DOHH2 (cell line): ENCODE results near the gene TMEM255B.

Source experiments
- H3F3A ChIP-seq: fragments of 200-600 bp; sonication (generic), shearing (Covaris generic); 2 replicates; pipeline ENCODE4 v1.6.0; 2016; ENCODE audit warnings: antibody characterized with exemption, mild to moderate bottlenecking; ENCODE audit not compliant: control insufficient read depth, insufficient read depth
- H3K27ac ChIP-seq: fragments of 200-600 bp; sonication (generic); 2 replicates; pipeline ENCODE4 v1.5.1; 2014; ENCODE audit warnings: low read depth, mild to moderate bottlenecking, low read length, moderate library complexity
- H3K27me3 ChIP-seq: fragments of 200-600 bp; sonication (generic); 2 replicates; pipeline ENCODE4 v1.6.1; 2014; ENCODE audit warnings: mild to moderate bottlenecking, low read length, mixed read lengths; ENCODE audit not compliant: control insufficient read depth
- H3K36me3 ChIP-seq: fragments of 200-600 bp; sonication (generic); 2 replicates; pipeline ENCODE4 v1.6.1; 2014; ENCODE audit warnings: mild to moderate bottlenecking, low read length, moderate library complexity, mixed read lengths; ENCODE audit not compliant: control insufficient read depth
- H3K4me1 ChIP-seq: fragments of 200-600 bp; sonication (generic); 2 replicates; pipeline ENCODE4 v1.6.1; 2014; ENCODE audit warnings: mild to moderate bottlenecking, low read length, mixed read lengths; ENCODE audit not compliant: control insufficient read depth
- H3K4me2 ChIP-seq: fragments of 200-600 bp; sonication (generic); 2 replicates; pipeline ENCODE4 v1.6.0; 2014; ENCODE audit warnings: mild to moderate bottlenecking, low read length, moderate library complexity
- H3K4me3 ChIP-seq: fragments of 200-600 bp; sonication (generic); 2 replicates; pipeline ENCODE4 v1.5.1; 2014; ENCODE audit warnings: mild to moderate bottlenecking, low read length, mixed read lengths
- H3K79me2 ChIP-seq: fragments of 200-600 bp; sonication (generic); 2 replicates; pipeline ENCODE4 v1.6.1; 2014; ENCODE audit warnings: mild to moderate bottlenecking, low read length, mixed read lengths; ENCODE audit not compliant: control insufficient read depth
- H3K9me2 ChIP-seq: fragments of 200-600 bp; sonication (generic); replicated peaks from 2 replicates; pipeline ENCODE4 v1.6.1; 2014; ENCODE audit warnings: mild to moderate bottlenecking, low read length, mixed read lengths; ENCODE audit not compliant: control insufficient read depth
- H3K9me3 ChIP-seq: fragments of 200-600 bp; sonication (generic); 2 replicates; pipeline ENCODE4 v1.6.1; 2014; ENCODE audit warnings: antibody characterized with exemption, low read length, mixed read lengths; ENCODE audit not compliant: control insufficient read depth, insufficient read depth
- H4K20me1 ChIP-seq: fragments of 200-600 bp; sonication (generic); 2 replicates; pipeline ENCODE4 v1.6.0; 2014; ENCODE audit warnings: low read depth, mild to moderate bottlenecking, antibody characterized with exemption, low read length, moderate library complexity; ENCODE audit not compliant: control insufficient read depth, insufficient read depth
- EZH2phosphoT487 ChIP-seq: fragments of 200-600 bp; sonication (generic); IDR thresholded peaks from 2 replicates; pipeline ENCODE4 v1.6.1; 2017; ENCODE audit warnings: borderline replicate concordance, mild to moderate bottlenecking, antibody characterized with exemption, low read length, moderate library complexity, mixed read lengths
- TF ChIP-seq, protein P1 (sequence below): fragments of 200-600 bp; sonication (generic); IDR thresholded peaks from one replicate; pipeline ENCODE4 v1.5.1; 2014; ENCODE audit warnings: antibody characterized with exemption, mild to moderate bottlenecking, low read depth, low read length; ENCODE audit not compliant: poor library complexity, severe bottlenecking

TMEM255B gene

DNA sequence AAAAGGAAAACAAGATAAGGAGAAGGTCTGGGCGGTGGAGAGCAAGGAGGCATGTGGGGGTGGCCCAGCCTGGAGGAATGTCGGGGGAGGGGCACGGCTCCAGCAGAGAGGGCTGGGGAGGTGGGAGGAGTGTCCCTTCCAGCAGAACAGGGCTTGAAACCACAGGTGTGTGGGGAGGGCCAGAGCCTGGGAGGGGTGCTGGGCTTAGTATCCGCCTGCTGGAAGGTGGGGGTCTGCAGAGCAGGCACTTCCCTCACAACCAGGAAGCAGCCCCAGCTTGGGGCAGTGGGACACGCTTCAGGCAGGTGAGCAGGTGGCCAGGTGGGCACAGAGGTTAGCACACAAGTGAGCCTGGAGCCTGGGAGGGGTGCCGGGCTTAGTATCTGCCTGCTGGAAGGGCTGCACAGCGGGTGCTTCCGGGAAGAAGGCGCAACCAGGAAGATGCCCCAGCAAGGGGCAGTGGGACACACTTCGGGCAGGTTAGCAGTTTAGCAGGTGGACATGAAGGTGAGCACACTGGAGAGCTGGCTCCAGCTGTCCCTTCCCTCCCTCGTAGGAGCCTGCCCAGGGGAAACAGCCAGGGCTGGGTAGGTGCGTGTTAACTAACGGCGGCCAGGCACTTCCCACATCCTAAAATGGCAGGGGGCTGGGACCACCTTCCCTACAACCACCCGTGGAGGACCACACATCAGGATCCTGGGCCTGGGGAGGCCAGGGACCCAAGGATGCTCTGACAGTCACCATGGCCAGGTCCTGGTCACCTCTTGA is 101.8 kb downstream of the TMEM255B start:
- Histone ChIP-seq H3K4me2 (no peak overlapping the region), H3K9me2 (no peaks in the 10 kb centered on the region), H3K79me2 (no peaks in the 10 kb centered on the region), H3K4me1 (no peaks in the 10 kb centered on the region; the same call in 1 of the 2 replicates), H3K27ac (no peak overlapping the region), H3K36me3 (no peaks in the 10 kb centered on the region), H3K27me3 (peaks cover 26% of the 10 kb centered on the region), H3K4me3 (no peak overlapping the region), H3K9me3 (peaks cover 15% of the 10 kb centered on the region), H3F3A (peaks cover 10% of the 10 kb centered on the region; the same call in 1 of the 2 replicates), H4K20me1 (no peaks in the 10 kb centered on the region)
- TF ChIP-seq, protein P1, sequence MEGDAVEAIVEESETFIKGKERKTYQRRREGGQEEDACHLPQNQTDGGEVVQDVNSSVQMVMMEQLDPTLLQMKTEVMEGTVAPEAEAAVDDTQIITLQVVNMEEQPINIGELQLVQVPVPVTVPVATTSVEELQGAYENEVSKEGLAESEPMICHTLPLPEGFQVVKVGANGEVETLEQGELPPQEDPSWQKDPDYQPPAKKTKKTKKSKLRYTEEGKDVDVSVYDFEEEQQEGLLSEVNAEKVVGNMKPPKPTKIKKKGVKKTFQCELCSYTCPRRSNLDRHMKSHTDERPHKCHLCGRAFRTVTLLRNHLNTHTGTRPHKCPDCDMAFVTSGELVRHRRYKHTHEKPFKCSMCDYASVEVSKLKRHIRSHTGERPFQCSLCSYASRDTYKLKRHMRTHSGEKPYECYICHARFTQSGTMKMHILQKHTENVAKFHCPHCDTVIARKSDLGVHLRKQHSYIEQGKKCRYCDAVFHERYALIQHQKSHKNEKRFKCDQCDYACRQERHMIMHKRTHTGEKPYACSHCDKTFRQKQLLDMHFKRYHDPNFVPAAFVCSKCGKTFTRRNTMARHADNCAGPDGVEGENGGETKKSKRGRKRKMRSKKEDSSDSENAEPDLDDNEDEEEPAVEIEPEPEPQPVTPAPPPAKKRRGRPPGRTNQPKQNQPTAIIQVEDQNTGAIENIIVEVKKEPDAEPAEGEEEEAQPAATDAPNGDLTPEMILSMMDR = no peak
- TF ChIP-seq EZH2phosphoT487 = no peak

DNA sequence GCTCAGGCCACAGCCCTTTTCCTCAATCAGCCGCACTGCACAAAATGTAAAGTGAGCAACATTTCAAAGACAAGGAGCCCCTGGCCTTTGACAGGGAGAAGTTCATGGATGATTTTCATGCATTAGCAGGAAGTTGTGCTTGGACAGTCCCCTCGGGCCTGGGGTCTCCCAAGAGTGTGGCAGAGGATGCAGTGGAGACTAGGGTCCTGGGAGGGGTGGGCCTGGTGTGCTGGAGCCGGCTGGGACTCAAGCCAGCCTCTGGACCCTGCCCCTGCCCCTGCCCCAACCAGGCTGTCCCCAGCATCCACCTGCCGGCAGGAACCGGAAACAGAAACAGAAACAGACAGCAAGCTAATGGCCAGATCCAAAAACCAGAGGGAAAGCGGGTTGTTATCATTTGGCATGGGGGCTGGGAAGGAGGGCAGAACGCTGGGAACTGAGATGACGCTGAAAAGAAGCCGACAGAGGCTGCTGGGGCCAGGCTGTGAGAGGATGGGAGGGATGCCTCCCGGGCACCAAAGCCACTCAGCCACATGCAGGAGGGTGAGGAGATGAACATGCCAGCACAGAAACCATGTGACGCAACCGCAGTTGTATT is 102.5 kb downstream of the TMEM255B start:
- no peaks in the 10 kb centered on the region for H3K79me2 ChIP-seq
- peaks cover 26% of the 10 kb centered on the region for H3K27me3 ChIP-seq
- no peaks in the 10 kb centered on the region for H4K20me1 ChIP-seq
- peaks cover 10% of the 10 kb centered on the region; the same call in 1 of the 2 replicates for H3F3A ChIP-seq
- peaks cover 15% of the 10 kb centered on the region for H3K9me3 ChIP-seq
- no peak overlapping the region for H3K4me2 ChIP-seq
- H3K36me3 ChIP-seq = no peaks in the 10 kb centered on the region
- TF ChIP-seq, protein P1 = no peak
- H3K9me2 ChIP-seq = no peaks in the 10 kb centered on the region
- H3K4me1 ChIP-seq = no peaks in the 10 kb centered on the region; the same call in 1 of the 2 replicates
- no peak overlapping the region for H3K27ac ChIP-seq
- H3K4me3 ChIP-seq = no peak overlapping the region

DNA sequence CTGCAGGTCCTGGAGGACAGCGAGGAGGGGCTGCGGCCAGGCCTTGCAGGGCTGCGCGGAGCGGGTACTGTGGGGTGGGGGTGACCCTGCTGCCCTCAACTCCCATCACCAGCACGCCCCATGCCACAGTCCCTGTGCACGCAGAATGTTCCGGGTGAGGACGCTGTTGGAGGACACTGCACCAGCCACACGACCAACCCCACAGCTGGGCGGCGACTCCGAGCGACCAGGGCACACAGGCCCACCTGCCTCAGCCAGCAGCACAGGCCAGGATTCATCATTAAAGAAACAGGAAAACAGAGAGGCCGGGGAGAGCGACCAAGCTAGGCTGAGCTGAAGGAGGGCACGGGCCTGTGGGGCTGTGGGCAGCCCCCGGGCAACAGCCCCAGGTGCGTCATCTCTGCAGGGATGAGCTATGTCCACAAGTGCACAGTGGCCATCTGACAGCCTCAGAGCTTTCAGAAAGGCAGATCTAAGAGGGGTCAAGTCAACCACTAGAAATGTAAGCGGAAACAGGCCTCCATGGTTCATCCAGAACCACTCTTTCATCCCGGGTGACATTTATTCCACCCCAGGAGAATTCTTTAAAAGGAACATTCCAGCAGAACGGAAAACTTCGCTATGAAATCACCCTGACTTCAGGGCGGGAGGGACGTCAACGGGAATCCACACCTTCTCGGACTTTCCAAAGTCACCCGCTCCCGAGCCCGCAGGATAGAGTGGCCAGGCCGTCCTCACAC is 103.3 kb downstream of the TMEM255B start:
- Histone ChIP-seq H3K27me3 (peaks cover 26% of the 10 kb centered on the region), H3K36me3 (no peaks in the 10 kb centered on the region), H3K9me3 (peaks cover 15% of the 10 kb centered on the region), H3F3A (peaks cover 10% of the 10 kb centered on the region; the same call in 1 of the 2 replicates), H3K9me2 (no peaks in the 10 kb centered on the region), H4K20me1 (no peaks in the 10 kb centered on the region), H3K4me1 (no peaks in the 10 kb centered on the region; the same call in 1 of the 2 replicates), H3K79me2 (no peaks in the 10 kb centered on the region), H3K27ac (no peak overlapping the region), H3K4me3 (no peak overlapping the region), H3K4me2 (no peak overlapping the region)
- no peak for TF ChIP-seq EZH2phosphoT487
- TF ChIP-seq, protein P1 = no peak
